GM21723 (cell line): ENCODE results near the gene TERF2IP.
A peak's percentile ranks its signal among the peaks of the same experiment; 100 is the strongest.

Experiments
- ATAC-seq: cut with Tn5 transposase; IDR thresholded peaks from one replicate; pipeline ENCODE4 v1.9.1; 2021; ENCODE audit warnings: mild to moderate bottlenecking, moderate library complexity; ENCODE audit not compliant: unreplicated experiment

TERF2IP gene

DNA sequence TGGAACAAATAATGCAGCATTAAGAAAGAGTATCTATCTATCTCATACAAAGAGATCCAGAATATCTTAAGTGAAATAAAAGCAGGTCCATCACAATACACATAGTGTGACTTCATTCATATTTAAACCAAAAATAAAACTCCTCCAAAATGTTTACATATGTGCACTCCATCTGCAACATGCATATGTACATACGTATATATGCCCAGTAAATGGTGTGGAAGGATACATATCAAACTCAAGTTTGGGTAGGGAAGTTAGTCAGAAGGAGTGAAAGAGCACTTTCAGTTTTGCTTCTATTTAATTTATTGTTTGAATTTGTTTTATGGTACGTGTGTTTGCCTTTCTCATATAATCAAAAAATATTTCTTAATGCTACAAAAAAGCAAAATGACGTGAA, 12.5 kb upstream of the TERF2IP start:
- no peak for ATAC-seq

DNA sequence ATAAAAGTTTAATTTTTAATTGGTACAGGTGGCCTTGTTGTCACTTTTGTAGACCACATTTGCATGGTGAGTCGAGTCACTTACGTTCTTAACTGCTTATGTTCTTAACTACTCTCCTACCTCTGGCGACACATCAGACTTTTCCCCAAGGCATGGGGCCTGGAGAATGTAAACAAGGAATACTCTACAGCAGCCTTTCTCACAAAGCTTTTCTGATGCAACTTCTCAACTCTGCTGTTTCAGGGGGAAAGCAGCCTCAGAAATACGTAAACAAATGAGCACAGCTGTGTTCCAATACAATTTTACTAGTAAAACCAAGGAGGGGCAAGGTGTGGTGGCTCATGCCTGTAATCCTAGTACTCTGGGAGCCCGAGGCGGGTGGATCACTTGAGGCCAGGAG, 7.0 kb upstream of the TERF2IP start:
- ATAC-seq, result no peak

DNA sequence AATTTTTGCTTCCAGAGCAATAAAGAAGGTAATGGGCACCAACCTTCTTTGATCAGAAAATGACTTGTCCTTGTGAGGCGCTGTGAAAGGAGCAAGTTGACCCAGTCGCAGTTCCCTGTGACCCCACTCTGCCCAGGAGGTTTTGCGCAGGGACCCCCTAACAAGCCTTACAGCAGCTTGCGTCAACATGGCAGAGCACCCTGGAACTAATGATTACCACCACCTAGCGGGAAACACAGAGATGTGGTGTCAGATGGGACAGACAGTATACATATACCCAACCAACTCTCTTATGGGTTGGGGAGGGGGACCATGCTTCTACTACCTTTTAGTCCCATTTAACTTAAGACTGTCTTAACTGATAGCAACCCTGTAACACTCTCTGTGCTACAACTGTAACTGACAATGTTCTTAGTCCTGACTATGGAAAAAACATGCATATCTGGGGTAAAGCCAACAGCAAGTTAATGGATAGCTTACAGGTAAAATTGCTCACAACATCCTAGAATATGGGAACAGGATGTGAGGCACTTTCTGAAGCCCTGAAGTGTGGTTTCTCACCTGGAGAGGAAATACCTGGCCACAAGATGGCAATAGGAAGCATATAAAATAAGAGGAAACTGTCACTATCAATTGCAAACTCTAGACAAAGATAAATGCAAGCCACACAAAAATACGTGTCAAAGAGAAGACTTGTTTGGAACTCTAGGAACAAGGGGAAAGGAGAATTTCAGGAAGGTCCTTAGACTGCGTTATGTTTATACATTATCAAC, 3.1 kb upstream of the TERF2IP start:
- no peak for ATAC-seq

DNA sequence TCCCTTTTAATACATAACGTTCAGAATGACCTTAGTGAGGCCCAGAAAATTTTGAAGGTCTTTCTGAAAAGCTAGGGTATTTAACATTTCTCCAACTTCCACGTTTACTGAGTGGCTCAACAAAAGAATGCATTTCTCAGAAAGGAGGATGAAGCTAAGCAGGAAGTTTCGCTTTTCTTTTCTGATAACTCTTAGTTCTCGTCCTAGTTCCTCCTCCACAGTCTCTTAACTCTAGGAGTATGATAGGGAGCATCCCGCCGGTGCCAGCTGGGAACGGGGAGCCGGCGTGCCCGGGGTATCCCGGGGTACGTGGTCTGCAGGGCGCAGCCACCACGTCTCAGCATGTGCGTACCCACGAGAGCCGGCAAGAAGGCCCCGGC, 471 bp upstream of the TERF2IP start:
- ATAC-seq, result peak; percentile 27

DNA sequence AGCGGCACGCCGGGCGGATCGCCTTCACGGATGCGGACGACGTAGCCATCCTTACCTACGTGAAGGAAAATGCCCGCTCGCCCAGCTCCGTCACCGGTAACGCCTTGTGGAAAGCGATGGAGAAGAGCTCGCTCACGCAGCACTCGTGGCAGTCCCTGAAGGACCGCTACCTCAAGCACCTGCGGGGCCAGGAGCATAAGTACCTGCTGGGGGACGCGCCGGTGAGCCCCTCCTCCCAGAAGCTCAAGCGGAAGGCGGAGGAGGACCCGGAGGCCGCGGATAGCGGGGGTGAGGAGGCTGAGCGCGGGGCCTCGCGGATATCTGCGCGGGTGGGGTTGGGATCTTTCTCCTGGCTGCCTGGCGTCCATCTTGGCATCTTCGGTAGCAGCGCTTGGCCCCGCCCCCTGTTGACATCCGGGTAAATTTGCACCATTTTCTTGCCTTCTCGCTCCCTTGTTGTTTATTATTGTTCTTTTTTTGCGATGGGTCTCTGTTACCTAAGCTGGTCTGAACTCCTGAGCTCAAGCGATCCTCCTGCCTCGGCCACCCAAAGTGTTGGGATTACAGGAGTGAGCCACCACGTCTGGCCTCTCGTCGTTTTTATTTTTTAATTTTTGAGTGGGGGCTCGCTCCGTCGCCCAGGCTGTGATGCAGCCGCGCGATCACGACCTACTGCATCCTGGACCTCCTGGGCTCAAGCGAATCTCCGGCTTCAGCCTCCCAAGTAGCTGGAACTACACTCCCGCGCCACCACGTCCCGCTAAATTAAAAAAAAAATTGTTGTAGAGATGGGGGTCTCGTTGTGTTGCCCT, 898 bp downstream of the TERF2IP start:
- ATAC-seq, result peak; percentile 42

DNA sequence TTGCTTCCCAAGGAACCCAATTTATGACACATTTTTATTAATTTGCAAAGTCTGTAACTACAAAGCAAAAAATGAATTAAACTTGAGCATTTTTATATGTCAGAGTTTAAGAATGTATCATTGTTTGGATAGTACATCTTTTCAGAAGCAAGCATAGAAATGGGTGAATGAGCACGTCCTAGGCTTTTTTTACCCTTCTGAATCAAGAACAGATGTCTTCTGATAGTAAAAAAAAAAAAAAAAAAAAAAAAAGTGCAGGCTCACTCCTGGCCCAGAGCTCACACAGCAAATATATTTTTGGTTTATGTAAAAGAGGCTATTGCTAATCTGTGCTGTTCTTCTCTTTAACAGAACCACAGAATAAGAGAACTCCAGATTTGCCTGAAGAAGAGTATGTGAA, 6.3 kb downstream of the TERF2IP start:
- ATAC-seq, result no peak

- ATAC-seq, result no peak
Measured at GRCh38 chr16:75658175-75658574, 10.6 kb downstream of the TERF2IP start.

DNA sequence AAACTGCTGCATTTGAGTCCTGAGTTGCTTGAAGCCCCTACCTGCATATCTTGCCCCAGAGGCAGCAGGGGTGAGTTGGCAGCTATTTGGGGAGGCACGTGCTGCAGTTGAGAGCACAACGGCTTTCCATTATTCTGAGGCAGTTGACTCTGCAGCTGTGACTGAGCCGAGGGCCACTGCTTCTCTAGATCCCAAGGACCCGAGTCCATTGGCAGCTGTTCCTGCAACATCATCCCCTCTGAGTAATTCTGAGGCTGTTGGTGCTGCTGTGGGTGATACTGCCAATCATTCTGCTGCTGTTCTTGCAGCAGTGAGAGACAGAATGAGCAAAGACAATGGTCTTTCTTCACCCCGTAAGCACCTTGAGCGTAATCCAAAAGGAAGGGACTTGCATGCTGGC, 12.7 kb downstream of the TERF2IP start:
- no peak for ATAC-seq

DNA sequence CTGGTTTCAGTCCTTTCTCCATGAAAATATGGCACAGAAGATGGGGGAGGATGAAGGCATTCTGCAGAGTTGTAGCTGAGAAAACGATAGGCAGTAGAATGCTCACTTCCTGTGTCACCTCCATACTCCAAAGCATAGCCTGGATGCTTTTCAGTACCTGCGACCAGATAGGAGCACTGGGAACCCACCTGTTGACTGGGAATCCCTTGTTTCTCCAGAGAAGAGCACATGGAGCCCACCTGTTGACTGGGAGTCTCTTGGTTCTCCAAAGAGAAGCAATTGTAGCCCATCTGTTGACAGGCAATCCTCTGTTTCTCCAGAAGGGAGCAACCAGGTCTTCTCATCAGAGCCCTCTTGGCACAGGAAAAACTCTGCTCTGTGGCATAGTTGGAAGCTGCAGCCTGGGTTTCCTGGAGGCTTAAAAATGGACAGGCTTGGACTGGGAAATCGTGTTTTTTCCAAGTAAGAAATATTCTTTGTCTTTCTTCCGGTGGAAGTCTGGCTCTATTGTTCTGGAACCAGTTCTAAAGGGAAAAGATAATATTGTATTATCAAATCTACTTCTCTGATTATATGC, 13.2 kb downstream of the TERF2IP start:
- ATAC-seq, result no peak

GRCh38 chr16:75667503-75667902, 19.9 kb downstream of the TERF2IP start:
- ATAC-seq, result no peak

DNA sequence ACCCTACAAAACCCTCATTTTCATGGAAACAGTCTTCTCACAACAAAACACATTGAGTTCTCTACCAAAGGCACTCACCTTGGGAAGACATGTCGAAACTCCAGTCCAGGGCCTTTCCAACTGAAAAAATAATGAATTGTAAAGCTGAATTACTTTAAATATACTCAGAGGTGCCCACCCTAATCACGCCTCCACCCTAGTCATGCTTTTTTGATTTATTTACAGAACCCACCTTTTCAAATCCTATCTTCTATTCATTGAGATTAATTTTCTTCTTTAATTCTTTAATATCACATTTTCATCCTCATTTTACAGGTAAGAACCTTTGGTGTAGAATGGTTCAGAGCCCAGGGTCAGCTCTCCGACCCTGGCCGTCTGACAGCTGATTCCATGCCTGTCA, 29.3 kb downstream of the TERF2IP start, which contains the start of gene CPHXL2:
Gene CPHXL2 (minus strand): TSS at position 101 of the 400 bp plus-strand sequence. CDS start 10 bp downstream, at position 91.
- ATAC-seq, result no peak

GRCh38 chr16:75679366-75679765, 31.8 kb downstream of the TERF2IP start:
- ATAC-seq, result no peak

GRCh38 chr16:75682308-75682707, 34.7 kb downstream of the TERF2IP start:
- ATAC-seq, result no peak

- ATAC-seq, result no peak
Measured at GRCh38 chr16:75687361-75687760, 39.8 kb downstream of the TERF2IP start.

- ATAC-seq, result no peak
Measured at GRCh38 chr16:75695708-75696107, 48.1 kb downstream of the TERF2IP start.

- ATAC-seq, result no peak
Measured at GRCh38 chr16:75697571-75697970, 50.0 kb downstream of the TERF2IP start.

- ATAC-seq, result no peak
Measured at GRCh38 chr16:75701361-75701760, 53.8 kb downstream of the TERF2IP start, which contains the start of gene DUXB. TSS of gene DUXB (minus strand) at chr16:75701461. CDS start at chr16:75701418, 43 bp downstream.

- ATAC-seq, result no peak
Measured at GRCh38 chr16:75702242-75702641, 54.7 kb downstream of the TERF2IP start.

DNA sequence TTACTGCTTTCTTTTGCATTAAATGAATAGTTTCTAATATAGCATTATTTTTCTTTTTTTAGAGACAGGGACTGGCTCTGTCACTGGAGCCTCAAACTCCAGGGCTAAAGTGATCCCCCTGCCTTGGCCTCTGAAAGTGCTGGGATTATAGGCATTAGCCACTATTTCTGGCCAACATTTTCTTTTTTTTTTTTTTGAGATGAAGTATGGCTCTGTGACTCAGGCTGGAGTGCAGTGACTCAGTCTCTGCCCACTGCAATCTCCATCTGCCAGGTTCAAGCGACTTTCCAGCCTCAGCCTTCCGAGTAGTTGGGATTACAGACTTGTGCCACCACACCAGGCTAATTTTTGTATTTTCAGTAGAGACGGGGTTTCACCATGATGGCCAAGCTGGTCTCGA, 55.7 kb downstream of the TERF2IP start:
- ATAC-seq, result no peak
